HCT116 (cell line): Measurements from ENCODE around the gene NXPH1. TPM values are rescaled to one million over a fixed set of nuclear protein-coding genes. Genes with fewer than 3 reads are reported as not detected.

Experiments used
- ATAC-seq: fragments of 200-7000 bp; cut with Tn5 transposase; 2 replicates; pipeline ENCODE4 v1.9.1; 2020; ENCODE audit warnings: mild to moderate bottlenecking, moderate library complexity
- BruUV-seq: library from RNA; stranded (reverse); fragments of 400-500 nt; replicated peaks from 2 replicates; lab custom pipeline; 2021; lab: Mats Ljungman, UMichigan
- CTCF ChIA-PET: fragments of 300-600 bp; sonication (Branson Sonifier 250); formaldehyde crosslinking; loops from one replicate; lab custom pipeline; 2021; ENCODE audit warnings: antibody characterized with exemption; lab: Charles Lee
- POLR2A ChIA-PET: fragments of 300-600, 350-600 bp; sonication (Branson Sonifier 250); formaldehyde crosslinking; loops from one replicate; lab custom pipeline; 2021; ENCODE audit warnings: antibody characterized with exemption; lab: Charles Lee
- RAD21 ChIA-PET, 2 experiments: fragments of 300-600 bp; sonication (Branson Sonifier 250); formaldehyde crosslinking; loops; one replicate each; lab custom pipeline; 2023; ENCODE audit warnings: low total read pairs in 2 of 2; ENCODE audit not compliant: uncharacterized antibody in 2 of 2, unreplicated experiment in 2 of 2, low non-redundant PET in 1 of 2; lab: Charles Lee
- DNase-seq: peaks from one replicate; pipeline ENCODE4 v3.0.0-alpha.2; 2010; ENCODE audit warnings: low read depth, low spot score
- H2AFZ ChIP-seq: fragments of 200-600 bp; shearing (Covaris generic), sonication (generic); 2 replicates; pipeline ENCODE4 v1.6.1; 2017; ENCODE audit warnings: low read depth, mixed run types, mixed read lengths, antibody characterized with exemption, low read length; ENCODE audit not compliant: poor library complexity, severe bottlenecking
- H3K27ac ChIP-seq: 2 replicates; pipeline ENCODE4 v1.5.1; 2012; ENCODE audit warnings: low read depth, low read length
- H3K27me3 ChIP-seq: fragments of 200-600 bp; sonication (generic); 2 replicates; pipeline ENCODE4 v1.6.1; 2016; ENCODE audit warnings: mixed run types, low read length, mixed read lengths; ENCODE audit not compliant: insufficient read depth
- H3K36me3 ChIP-seq, 2 experiments: fragments of 200-500 bp in 1 of 2; fragments of 200-600 bp in 1 of 2; sonication (Bioruptor generic) in 1 of 2; sonication (generic) in 1 of 2; 2 replicates each; pipeline versions ENCODE4 v1.5.1 to v1.6.1; 2014 to 2016; ENCODE audit warnings: low read length in 2 of 2, inconsistent platforms in 1 of 2, mixed read lengths in 1 of 2, mixed run types in 1 of 2; ENCODE audit not compliant: insufficient read depth in 2 of 2, control insufficient read depth in 1 of 2
- H3K4me1 ChIP-seq, 2 experiments: fragments of 200-600 bp in 1 of 2; sonication (generic) in 1 of 2; 2 replicates each; pipeline versions ENCODE4 v1.5.1 to v1.6.1; 2012 to 2017; ENCODE audit warnings: low read length in 2 of 2, inconsistent platforms in 1 of 2, mild to moderate bottlenecking in 1 of 2, mixed read lengths in 1 of 2, mixed run types in 1 of 2, moderate library complexity in 1 of 2; ENCODE audit not compliant: insufficient read depth in 2 of 2, control insufficient read depth in 1 of 2
- H3K4me2 ChIP-seq: fragments of 200-600 bp; sonication (generic); 2 replicates; pipeline ENCODE4 v1.6.1; 2017; ENCODE audit warnings: mixed run types, low read length, mixed read lengths
- H3K4me3 ChIP-seq, 2 experiments: fragments of 200-600 bp in 1 of 2; sonication (generic) in 1 of 2; replicated peaks in 1 of 2; 2 replicates each; pipeline ENCODE4 v1.5.1; 2011 to 2016; ENCODE audit warnings: low read length in 2 of 2, control low read depth in 1 of 2, low read depth in 1 of 2, mild to moderate bottlenecking in 1 of 2, mixed read lengths in 1 of 2, mixed run types in 1 of 2
- H3K79me2 ChIP-seq: fragments of 200-600 bp; sonication (generic); 2 replicates; pipeline ENCODE4 v1.6.1; 2017; ENCODE audit warnings: mild to moderate bottlenecking, mixed run types, low read length, moderate library complexity, mixed read lengths; ENCODE audit not compliant: insufficient read depth
- H3K9ac ChIP-seq: fragments of 200-600 bp; sonication (generic); 2 replicates; pipeline ENCODE4 v1.6.1; 2016; ENCODE audit warnings: low read length, mixed read lengths
- H3K9me2 ChIP-seq: fragments of 200-600 bp; sonication (generic), shearing (Covaris generic); 2 replicates; pipeline ENCODE4 v1.6.1; 2017; ENCODE audit warnings: mixed run types, mild to moderate bottlenecking, moderate library complexity; ENCODE audit not compliant: insufficient read depth
- H3K9me3 ChIP-seq, 2 experiments: fragments of 200-500 bp in 1 of 2; fragments of 200-600 bp in 1 of 2; sonication (Bioruptor generic) in 1 of 2; sonication (generic) in 1 of 2; 2 replicates each; pipeline ENCODE4 v1.6.1; 2014 to 2017; ENCODE audit warnings: low read length in 2 of 2, mixed read lengths in 2 of 2, inconsistent platforms in 1 of 2, low read depth in 1 of 2, mild to moderate bottlenecking in 1 of 2, mixed run types in 1 of 2, moderate library complexity in 1 of 2; ENCODE audit not compliant: control insufficient read depth in 1 of 2, insufficient read depth in 1 of 2
- H4K20me1 ChIP-seq: fragments of 200-600 bp; sonication (generic), shearing (Covaris generic); 2 replicates; pipeline ENCODE4 v1.6.1; 2017; ENCODE audit warnings: mixed run types, mild to moderate bottlenecking, moderate library complexity; ENCODE audit not compliant: insufficient read depth
- ATF3 ChIP-seq: IDR thresholded peaks from 2 replicates; pipeline ENCODE4 v1.6.1; 2012
- CTCF ChIP-seq, 3 experiments: fragments of 200-600 bp in 1 of 3; sonication (generic) in 1 of 3; IDR thresholded peaks in 2 of 3; conservative IDR thresholded peaks in 1 of 3; 2 replicates each; pipeline ENCODE4 v1.5.1; 2012 to 2017; ENCODE audit warnings: low read depth in 2 of 3, low read length in 2 of 3, antibody characterized with exemption in 1 of 3, borderline replicate concordance in 1 of 3, control low read depth in 1 of 3, mild to moderate bottlenecking in 1 of 3, mixed read lengths in 1 of 3, mixed run types in 1 of 3, moderate library complexity in 1 of 3; ENCODE audit not compliant: insufficient read depth in 1 of 3
- ELF1 ChIP-seq: IDR thresholded peaks from 2 replicates; pipeline ENCODE4 v1.6.1; 2012; ENCODE audit warnings: low read depth, borderline replicate concordance
- FOSL1 ChIP-seq: IDR thresholded peaks from 2 replicates; pipeline ENCODE4 v1.6.1; 2012; ENCODE audit warnings: low read depth
- MAX ChIP-seq: IDR thresholded peaks from 2 replicates; pipeline ENCODE4 v1.6.1; 2012
- POLR2A ChIP-seq: IDR thresholded peaks from 2 replicates; pipeline ENCODE4 v1.7.0; 2011; ENCODE audit warnings: borderline replicate concordance; ENCODE audit not compliant: insufficient read depth, insufficient read length; ENCODE audit errors: extremely low read depth
- POLR2AphosphoS5 ChIP-seq: IDR thresholded peaks from 2 replicates; pipeline ENCODE4 v1.6.1; 2011; ENCODE audit warnings: mild to moderate bottlenecking, low read depth, low read length, moderate library complexity
- SIN3A ChIP-seq: IDR thresholded peaks from 2 replicates; pipeline ENCODE4 v1.6.1; 2012; ENCODE audit warnings: low read depth
- SP1 ChIP-seq: IDR thresholded peaks from 2 replicates; pipeline ENCODE4 v1.6.1; 2012; ENCODE audit warnings: low read depth
- TCF7L2 ChIP-seq: IDR thresholded peaks from 2 replicates; pipeline ENCODE4 v1.7.0; 2011; ENCODE audit warnings: borderline replicate concordance, inconsistent platforms; ENCODE audit not compliant: insufficient read depth, insufficient read length; ENCODE audit errors: extremely low read depth
- YY1 ChIP-seq: IDR thresholded peaks from 2 replicates; pipeline ENCODE4 v1.6.1; 2011; ENCODE audit warnings: low read length, low read depth, moderate library complexity, mild to moderate bottlenecking; ENCODE audit not compliant: insufficient replicate concordance; ENCODE audit errors: extremely low read depth
- intact Hi-C: fragments of 100-400 bp; cut with micrococcal nuclease; formaldehyde crosslinking; loops from 2 replicates; pipeline ENCODE4 v1.10.0; 2022
- total RNA-seq: library from RNA; stranded (reverse); gene quantifications from one replicate; pipeline ENCODE4 v1.2.1, GENCODE V29; 2021; ENCODE audit not compliant: unreplicated experiment
- TF ChIP-seq, protein P1 (sequence below): IDR thresholded peaks from 2 replicates; pipeline ENCODE4 v1.6.1; 2012; ENCODE audit warnings: low read depth

The NXPH1 gene
- total RNA-seq, 1 experiment from 2014 or later = 0.17 TPM

- no peak for ATAC-seq
- H3K9me2 ChIP-seq = no peaks in the 10 kb centered on the region
- H4K20me1 ChIP-seq = no peaks in the 10 kb centered on the region
- POLR2A ChIA-PET = no interaction called here
- H3K79me2 ChIP-seq = no peaks in the 10 kb centered on the region
- intact Hi-C loops = loop anchor here (10.0 kb wide), 1 partner anchor 55 kb away; no protein-coding TSS in a partner anchor
- H3K4me2 ChIP-seq = no peak overlapping the region
- DNase-seq = no peak
- no peak overlapping the region for H3K4me3 ChIP-seq
- H2AFZ ChIP-seq = no peak overlapping the region
- H3K36me3 ChIP-seq = no peaks in the 10 kb centered on the region
- CTCF ChIA-PET = no interaction called here
- H3K9ac ChIP-seq = no peak overlapping the region
- no peaks in the 10 kb centered on the region for H3K27me3 ChIP-seq
- no peaks in the 10 kb centered on the region for H3K4me1 ChIP-seq
- H3K9me3 ChIP-seq = no peaks in the 10 kb centered on the region
- RAD21 ChIA-PET = no interaction called here
- no peak overlapping the region for H3K27ac ChIP-seq
- no TSS peak for BruUV-seq
- TF ChIP-seq YY1 = no peak
- no peak for TF ChIP-seq MAX
- TF ChIP-seq SP1 = no peak
- TF ChIP-seq POLR2A = no peak
- TF ChIP-seq, all 23 proteins: peak for 0
Measured at GRCh38 chr7:8620169-8620568, 186.8 kb downstream of the NXPH1 start.

GRCh38 chr7:8625612-8626011, 192.2 kb downstream of the NXPH1 start:
- no peak overlapping the region for H3K27ac ChIP-seq
- H3K27me3 ChIP-seq = no peaks in the 10 kb centered on the region
- no peaks in the 10 kb centered on the region for H4K20me1 ChIP-seq
- intact Hi-C loops = loop anchor here (10.0 kb wide), 1 partner anchor 61 kb away; no protein-coding TSS in a partner anchor
- H3K4me3 ChIP-seq = no peak overlapping the region
- H3K9me3 ChIP-seq = no peaks in the 10 kb centered on the region
- ChIA-PET POLR2A (no interaction called here), RAD21 (no interaction called here), CTCF (no interaction called here)
- H3K36me3 ChIP-seq = no peaks in the 10 kb centered on the region
- DNase-seq (no peak), ATAC-seq (no peak)
- TF ChIP-seq POLR2AphosphoS5 = no peak
- no peak for TF ChIP-seq POLR2A
- TF ChIP-seq, protein P1, sequence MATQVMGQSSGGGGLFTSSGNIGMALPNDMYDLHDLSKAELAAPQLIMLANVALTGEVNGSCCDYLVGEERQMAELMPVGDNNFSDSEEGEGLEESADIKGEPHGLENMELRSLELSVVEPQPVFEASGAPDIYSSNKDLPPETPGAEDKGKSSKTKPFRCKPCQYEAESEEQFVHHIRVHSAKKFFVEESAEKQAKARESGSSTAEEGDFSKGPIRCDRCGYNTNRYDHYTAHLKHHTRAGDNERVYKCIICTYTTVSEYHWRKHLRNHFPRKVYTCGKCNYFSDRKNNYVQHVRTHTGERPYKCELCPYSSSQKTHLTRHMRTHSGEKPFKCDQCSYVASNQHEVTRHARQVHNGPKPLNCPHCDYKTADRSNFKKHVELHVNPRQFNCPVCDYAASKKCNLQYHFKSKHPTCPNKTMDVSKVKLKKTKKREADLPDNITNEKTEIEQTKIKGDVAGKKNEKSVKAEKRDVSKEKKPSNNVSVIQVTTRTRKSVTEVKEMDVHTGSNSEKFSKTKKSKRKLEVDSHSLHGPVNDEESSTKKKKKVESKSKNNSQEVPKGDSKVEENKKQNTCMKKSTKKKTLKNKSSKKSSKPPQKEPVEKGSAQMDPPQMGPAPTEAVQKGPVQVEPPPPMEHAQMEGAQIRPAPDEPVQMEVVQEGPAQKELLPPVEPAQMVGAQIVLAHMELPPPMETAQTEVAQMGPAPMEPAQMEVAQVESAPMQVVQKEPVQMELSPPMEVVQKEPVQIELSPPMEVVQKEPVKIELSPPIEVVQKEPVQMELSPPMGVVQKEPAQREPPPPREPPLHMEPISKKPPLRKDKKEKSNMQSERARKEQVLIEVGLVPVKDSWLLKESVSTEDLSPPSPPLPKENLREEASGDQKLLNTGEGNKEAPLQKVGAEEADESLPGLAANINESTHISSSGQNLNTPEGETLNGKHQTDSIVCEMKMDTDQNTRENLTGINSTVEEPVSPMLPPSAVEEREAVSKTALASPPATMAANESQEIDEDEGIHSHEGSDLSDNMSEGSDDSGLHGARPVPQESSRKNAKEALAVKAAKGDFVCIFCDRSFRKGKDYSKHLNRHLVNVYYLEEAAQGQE = no peak
- no peak for TF ChIP-seq FOSL1
- TF ChIP-seq ATF3 = no peak
- TF ChIP-seq TCF7L2 = no peak
- TF ChIP-seq ELF1 = no peak
- TF ChIP-seq SIN3A = no peak
- no peak for TF ChIP-seq CTCF (IDR thresholded peaks at IDR 0.05 in 2 of 3, conservative IDR thresholded peaks at IDR 0.05 in 1 of 3; ENCODE audit: borderline replicate concordance in 1 of 3, insufficient read depth in 1 of 3, low read depth in 2 of 3, low read length in 2 of 3)
- H3K9ac ChIP-seq = no peak overlapping the region
- no peak overlapping the region for H2AFZ ChIP-seq
- BruUV-seq = no TSS peak
- no peaks in the 10 kb centered on the region for H3K4me1 ChIP-seq
- H3K79me2 ChIP-seq = no peaks in the 10 kb centered on the region
- H3K4me2 ChIP-seq = no peak overlapping the region
- no peaks in the 10 kb centered on the region for H3K9me2 ChIP-seq
